Measurements from ENCODE around the gene MT2A.
"Not testable (repeated sequence)": the region's sequence is repeated elsewhere in the genome, so short reads cannot be mapped to it uniquely, and the experiment has no call there.

The MT2A gene

DNA sequence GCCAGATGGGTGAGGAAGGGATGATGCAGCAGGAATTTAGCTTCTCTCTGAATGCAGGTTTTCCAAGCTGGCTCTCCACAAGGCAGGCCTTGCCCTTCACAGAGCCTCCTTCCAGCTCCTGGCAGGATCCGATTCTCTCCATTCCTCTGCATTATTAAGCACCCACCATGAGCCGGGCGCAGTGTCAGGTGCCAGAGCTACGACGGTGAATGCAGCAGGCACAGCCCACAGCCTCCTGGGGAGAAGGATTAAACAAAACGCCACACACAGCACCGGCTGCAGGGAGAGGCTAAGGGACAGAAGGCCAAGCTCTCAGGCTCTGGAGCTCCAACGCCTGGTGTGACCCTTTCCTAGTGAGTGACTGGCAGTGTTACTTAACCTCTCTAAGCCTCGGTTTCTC lies 7.1 kb upstream of the MT2A start:
- DNase-seq: no peak

DNA sequence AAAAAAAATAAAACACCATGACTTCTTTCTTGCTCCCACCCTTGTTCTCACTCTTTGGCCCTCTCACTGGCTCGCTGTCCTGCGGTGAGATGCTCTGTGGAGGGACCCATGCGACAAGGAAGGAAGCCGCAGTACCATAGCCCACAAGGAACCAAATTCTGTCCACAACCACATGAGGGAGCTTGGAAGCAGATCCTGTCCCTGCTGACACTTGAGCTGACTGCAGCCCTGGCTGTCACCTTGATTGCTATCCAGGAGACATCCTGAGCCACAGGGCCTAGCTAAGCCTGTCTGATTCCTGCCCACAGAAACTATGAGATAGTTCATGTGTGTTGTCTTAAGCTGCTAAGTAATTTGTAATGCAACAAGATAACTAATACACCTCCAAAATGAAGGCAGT lies 4.8 kb upstream of the MT2A start:
- peak; percentile 15 to 16 for DNase-seq

DNA sequence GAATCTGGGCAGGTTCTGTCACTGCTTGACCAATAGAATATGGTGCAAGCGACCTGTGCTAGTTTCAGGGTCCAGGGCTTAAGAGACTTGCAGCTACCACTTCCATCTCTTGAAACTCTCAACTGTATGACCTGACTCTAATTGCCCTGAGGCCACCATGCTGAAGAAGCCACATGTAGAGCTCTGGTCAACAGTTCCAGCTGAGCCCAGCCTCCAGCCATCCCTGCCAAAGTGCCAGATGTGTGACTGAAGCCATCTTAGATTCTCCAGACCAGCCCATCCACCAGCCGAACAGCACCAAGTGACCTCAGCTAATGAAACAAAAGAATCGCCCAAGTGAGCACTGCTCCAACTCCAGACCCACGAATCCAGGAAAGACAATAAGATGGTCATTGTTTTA lies 3.4 kb upstream of the MT2A start:
- DNase-seq: no peak

DNA sequence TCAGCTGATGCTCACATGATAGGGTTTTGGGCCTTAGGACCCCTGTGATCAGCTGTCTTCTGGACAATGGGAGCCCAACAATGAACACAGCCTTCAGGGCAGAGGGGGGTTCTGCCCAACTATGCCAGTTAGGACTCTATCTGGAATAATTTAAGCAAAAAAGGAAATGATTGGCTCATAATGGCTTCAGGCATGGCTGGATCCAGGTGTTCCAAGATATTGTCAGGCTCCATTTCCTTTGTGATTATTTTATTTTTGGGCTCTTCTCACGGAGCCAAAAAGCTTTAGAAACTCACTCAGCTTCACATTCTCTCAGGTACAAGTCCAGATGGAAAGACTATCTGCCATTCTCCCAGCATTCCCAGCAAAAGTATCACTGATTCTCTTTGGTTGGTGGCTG lies 2.9 kb upstream of the MT2A start:
- no peak for DNase-seq

DNA sequence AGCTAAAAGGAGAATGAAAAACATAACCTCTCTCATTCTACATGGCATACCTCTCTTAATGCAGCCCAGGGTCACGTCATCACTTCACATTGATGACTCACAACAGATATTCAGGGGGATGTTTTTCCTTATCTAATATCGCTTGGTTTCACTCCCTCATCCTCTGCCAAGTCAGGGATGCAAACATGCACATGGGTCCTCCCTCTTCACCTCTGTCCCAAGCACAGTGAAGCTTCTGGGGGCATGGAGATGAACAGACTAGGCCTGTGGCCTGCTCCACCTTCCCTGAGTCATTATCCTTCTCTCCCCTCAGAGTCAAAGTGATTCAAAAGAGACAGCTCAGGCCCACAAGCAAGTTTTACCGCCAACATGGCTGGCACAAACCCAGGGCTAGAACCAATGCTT lies 2.3 kb upstream of the MT2A start:
- no peak for DNase-seq

DNA sequence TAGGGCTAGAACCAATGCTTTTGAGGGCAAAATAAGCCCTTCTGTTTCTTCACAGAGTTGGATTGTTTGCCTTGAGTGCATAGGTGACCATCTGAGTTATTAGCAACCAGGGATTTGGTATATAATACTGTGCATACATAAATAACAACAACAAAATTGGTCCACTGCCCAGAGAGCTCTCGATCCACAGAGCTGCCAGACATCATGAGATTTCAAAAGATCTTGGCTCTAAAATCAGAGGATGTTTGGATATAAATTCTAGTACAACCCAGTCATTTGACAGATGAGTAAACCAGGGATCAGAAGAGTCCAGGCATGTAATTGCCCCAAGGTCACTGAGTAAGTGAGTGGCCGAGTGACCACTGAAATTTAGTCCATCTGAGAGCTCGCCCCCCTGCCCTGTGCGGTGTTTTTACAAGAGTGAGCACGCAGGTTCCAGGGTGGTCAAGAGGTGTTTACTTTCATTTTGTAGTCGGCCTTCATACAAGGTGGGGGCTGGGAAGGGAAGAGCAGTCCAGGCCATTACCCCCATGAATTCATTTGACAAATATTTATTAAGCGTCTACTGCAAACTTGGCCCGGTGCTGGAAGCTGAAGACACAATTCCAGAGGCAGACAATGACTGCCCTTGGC lies 1.8 kb upstream of the MT2A start:
- DNase-seq: no peak

DNA sequence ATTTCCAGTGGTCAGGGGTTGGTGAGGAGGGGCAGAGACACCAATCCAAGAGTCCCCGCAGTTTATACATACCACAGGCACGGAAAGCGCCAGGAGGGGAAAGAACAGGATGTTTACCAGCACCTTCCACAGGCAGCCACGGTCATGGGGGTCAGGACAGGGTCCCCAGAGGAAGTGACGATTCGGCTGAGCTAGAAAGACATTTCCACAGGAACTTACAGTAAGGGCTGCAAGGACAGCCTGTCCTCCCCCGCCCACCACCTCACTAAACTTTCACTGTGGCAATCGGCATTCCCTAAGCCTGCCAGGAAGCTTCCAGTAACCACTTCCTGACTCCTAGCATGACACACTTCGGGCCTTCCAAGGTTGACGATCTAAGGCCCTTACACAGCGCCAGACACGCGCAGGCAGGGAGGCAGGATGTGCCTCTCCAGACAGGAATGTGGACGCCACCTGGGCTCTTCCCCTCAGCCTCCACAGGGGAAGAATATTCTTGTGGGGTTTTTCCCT lies 1.2 kb upstream of the MT2A start:
- DNase-seq: no peak

DNA sequence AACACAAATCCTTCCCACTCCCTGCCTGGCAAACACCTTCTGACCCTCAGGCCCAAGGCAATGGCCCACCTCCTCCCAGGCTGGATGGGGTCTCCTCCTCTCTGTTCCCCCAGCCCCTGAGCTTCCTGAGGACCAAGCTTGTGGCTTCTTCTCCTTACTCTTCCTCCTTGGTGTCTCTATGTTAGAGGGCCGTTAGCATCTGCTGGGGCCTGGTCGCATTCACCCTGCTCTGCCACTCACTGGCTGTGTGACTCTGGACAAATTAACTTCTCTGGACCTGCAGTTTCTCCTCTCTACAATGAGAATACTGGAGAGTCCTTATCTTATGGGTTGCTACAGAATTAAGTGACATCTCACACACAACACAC lies 725 bp upstream of the MT2A start:
- DNase-seq: no peak

DNA sequence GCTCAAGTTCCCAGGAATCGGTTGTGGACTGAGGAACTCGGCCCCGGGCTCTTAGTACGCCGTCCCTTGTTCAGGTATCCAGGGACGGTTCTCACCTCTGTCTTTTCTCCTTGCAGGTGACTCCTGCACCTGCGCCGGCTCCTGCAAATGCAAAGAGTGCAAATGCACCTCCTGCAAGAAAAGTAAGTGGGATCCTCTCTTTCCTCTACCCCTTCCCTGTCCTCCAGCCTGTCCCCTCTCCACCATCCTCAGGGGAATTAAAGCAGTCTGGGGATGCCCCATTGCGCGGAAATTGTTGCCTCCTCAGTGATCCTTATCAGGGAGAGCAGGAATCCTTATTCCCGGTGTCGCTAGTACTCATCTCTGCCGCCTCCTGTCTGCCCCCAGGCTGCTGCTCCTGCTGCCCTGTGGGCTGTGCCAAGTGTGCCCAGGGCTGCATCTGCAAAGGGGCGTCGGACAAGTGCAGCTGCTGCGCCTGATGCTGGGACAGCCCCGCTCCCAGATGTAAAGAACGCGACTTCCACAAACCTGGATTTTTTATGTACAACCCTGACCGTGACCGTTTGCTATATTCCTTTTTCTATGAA lies 585 bp downstream of the MT2A start:
- DNase-seq: no peak

DNA sequence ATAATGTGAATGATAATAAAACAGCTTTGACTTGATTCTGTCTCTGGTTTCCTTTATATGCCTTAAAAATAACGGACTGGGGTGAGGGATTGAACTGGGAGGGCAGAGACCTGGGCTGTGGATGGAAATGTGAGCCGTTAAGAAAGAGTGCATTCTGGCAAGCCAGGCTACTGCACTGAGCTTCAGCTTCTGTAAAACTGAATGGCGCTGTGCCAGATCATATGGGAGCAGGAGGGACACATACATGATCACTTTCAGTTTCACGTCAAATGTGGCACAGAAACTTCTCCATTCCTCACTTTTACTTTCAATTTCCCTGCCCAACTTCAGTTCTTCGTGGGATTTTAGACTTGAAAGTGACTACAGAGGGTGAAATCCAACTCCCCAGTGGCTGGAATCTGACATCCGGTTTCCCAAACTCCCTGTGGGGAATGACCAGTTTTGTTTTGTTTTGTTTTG lies 1.1 kb downstream of the MT2A start:
- peak in 1 of 2 experiments; percentile 14 for DNase-seq

DNA sequence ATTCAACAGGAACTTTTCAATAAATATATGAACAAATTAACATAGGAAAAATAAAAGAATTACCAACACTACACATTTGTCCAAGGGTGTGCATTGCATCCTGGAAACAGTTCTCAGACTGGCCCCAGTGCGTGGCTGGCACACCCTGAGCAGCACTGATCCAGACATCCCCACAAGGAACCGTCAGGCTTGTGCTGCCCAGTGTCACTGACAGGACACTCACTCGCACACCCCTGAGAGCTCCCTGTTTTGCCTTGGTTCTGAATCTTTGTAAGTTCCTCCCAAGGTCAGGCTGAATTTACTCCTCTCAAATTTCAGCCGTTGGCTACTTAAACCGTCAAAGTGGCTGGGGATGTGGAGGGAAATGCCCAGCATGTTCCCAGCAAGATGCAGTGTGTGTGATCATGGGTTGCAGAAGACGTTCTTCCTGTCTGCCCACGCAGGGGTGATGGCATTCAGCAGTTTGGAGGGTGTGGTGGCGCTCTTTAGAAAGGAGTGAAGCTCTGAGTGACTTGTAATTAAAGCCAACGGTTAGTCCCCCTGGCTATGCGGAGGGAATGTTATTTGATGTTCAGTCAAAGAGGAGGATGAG lies 1.7 kb downstream of the MT2A start:
- no peak for DNase-seq

DNA sequence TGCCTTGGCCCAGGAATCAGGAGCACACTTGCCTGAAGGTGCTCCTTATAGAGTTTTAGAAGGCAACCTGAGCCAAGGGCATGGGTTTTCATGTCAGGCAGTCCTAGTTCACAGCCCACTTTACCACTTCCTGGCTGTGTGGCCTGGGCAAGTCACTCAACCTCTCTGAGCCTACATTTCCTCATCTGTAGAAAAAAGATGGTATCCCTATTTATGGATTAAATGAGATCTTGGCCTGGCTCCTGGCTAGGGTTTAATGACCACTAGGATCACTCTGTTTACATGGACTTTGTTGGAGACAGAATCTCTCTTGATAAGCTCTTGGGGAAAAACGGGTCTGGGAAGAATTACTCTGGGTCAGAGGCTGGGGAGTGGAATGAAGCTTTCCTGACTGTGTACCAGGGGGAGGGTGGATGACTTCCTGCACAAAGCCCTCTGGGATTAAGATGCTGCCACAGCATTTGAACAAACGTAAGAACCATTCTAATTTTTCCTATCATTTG lies 2.3 kb downstream of the MT2A start:
- no peak for DNase-seq

DNA sequence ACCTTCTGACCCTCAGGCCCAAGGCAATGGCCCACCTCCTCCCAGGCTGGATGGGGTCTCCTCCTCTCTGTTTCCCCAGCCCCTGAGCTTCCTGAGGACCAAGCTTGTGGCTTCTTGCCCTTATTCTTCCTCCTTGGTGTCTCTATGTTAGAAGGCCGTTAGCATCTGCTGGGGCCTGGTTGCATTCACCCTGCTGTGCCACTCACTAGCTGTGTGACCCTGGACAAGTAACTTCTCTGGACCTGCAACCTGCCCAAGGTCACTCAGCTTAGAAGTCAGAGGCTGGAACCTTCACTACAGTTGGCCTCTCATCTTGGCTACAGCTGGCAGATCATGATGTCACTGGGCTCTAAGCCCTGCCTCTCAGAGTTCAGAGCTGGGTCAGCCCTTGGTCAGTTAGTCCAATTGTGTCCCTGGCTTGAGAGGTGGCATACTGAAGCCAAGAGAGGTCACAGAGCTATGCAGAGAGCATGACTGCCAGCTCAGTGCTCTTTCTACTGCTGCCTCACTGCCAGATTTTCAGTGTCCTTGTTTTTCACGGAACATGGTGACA lies 3.0 kb downstream of the MT2A start:
- DNase-seq: no peak

DNA sequence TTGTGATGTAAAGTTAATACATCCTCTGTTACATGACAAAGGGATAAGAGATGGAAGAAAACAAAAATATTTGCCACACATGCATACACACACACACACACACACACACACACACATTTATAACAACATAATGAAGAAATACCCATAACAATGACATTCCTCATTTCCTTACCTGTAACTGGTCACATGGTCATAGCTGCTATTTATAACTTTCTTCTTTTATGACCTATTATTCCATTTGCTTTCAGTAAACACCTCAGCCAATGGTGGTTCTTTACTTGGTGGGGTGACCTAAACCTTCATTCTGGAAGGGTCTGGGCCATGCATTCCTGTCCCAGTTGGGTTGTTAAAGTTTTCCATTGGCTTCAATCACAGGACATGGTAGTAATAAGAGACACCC lies 5.3 kb downstream of the MT2A start:
- DNase-seq: no peak

DNA sequence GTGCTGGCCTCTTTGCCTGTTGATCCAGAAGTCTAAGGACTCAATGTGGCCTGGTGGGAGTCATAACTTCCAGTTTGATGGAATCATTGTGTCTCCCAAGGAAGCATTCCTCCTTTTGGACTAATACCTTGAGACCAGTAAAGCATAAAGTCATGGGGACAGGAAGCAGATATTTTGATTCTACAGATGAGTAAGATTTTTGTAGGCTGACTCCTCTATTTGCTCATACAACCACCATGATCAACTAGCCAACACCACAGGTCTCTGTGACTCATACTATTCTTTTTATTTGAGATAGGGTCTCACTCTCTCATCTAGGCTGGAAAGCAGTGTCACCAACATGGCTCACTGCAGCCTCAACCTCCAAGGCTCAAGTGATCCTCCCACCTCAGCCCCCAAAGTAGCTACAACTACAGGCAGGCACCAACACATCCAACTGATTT lies 6.2 kb downstream of the MT2A start:
- DNase-seq: no peak

DNA sequence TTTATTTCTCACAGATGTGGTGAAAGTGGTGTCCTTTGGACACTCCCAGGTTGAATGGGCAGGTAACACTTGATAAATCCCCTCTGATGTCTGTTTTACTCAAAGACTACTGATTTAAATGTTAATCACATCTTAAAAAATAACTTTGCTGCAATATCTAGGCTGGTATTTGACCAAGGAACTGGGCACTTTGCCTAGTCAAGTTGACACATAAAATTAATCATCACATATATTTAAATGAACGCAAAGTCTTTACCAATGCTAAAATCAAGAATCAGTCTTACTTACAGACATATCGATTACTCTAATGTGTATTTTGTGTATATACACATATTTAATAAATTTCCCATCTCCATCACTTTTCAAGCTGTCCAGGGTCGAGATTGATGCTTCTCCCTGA lies 7.0 kb downstream of the MT2A start:
- DNase-seq: no peak

DNA sequence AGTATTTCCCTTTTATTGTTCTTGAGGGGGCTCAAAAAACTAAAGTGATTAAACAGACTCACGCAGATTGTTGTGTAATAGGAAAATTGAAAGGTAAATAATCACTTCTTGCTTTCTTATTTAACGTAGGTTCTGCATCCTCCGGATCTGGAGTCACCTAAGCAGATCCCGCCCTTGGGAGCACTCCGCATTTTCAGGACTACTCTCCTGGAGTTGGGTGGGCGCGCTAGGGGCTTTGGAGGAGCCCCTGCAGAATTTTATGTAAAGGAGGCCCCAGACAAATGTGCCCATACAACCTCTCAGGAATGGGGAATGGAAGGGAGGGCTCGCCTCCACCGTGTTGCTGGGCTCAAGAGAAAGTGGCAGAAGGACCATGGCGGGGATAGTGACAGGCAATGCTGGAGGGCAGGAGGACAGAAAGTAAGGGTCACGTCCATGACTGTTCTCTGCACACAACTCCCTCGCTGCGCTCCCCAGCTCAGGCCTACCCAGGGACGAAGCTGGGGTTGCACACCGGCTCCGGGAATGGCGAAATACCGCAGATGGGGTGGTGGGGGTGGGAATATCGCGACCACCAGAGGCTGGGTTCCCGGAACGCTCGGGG lies 8.3 kb downstream of the MT2A start:
- DNase-seq: no peak

DNA sequence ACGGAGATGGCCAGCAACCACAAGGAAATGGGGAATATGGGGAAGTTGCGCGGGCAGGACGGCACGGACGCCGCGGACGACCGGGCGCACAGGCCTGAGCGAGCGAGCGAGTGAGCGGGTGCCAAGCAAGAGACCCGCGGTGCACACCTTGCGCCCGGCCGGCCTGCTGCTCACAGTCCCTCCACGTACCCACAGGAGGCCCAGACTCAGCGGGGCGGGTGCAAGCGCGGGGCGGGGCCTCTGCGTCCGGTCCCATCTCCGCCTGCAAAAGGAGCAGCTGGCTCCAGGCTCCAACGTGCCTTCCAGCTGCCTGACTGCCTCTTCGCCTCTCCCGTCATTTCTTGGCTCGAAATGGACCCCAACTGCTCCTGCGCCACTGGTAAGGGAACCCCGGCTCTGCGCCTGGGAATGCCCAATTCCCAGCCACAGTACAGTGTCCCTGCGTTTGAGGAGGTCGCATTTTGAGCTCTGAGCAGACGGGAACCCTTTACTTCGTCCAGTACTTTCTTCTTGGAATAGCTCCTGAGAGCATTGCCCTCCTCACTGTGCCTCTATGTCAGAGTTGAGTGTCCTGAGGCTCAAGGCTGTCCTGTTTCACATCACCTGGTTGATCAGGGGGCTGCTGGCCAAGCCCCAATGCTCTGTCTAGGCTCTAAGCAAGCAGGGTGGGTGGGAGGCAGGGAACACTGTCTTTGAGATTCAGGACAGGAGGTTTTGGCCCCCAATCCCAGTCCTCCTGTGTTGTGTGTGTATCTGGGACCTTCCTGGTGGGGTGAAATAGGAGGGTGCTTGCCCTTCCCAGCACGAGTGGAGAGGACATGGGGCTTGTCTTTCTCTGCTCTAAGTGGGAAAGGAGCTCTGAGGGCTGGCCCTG lies 9.1 kb downstream of the MT2A start:
- no peak for DNase-seq

DNA sequence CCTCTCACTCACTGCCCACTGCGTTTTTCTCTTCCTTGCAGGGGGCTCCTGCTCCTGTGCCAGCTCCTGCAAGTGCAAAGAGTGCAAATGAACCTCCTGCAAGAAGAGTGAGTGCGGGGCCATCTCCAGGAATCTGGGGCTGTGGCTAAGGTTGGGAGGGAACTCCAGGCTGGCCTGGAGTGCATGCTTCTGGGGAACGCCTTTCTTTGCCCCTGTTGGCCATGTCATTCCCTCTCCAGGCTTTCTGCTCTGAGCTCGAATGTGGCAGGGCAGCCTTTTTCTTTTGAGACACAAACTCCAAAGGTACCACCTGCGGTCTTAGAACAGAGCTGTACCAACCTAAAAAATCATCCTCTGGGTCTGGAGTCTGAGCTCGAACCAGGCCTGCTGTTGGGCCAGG lies 9.8 kb downstream of the MT2A start:
- no peak for DNase-seq

DNA sequence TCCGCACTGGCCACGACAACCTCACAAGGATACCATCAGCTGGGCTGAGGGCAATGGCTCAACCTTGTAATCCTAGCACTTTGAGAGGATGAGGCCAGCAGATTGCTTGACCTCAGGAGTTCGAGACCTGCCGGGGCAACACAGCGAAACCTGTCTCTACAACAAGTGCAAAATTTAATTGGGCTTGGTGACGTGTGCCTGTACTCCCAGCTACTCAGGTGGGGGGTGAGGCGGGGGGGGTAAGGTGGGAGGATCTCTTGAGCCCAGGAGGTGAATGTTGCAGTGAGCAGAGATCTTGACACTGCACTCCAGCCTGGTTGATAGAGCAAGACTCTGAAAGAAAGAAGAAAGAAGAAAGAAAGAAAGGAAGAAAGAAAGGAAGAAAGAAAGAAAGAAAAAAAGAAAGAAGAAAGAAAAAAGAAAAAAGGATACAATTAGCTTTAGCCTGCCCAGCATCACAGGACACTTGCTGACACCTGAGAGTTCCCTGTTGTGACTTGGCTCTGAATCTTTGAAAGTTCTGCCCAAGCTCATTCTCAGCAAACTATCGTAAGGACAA lies 12.0 kb downstream of the MT2A start:
- DNase-seq: no peak

DNA sequence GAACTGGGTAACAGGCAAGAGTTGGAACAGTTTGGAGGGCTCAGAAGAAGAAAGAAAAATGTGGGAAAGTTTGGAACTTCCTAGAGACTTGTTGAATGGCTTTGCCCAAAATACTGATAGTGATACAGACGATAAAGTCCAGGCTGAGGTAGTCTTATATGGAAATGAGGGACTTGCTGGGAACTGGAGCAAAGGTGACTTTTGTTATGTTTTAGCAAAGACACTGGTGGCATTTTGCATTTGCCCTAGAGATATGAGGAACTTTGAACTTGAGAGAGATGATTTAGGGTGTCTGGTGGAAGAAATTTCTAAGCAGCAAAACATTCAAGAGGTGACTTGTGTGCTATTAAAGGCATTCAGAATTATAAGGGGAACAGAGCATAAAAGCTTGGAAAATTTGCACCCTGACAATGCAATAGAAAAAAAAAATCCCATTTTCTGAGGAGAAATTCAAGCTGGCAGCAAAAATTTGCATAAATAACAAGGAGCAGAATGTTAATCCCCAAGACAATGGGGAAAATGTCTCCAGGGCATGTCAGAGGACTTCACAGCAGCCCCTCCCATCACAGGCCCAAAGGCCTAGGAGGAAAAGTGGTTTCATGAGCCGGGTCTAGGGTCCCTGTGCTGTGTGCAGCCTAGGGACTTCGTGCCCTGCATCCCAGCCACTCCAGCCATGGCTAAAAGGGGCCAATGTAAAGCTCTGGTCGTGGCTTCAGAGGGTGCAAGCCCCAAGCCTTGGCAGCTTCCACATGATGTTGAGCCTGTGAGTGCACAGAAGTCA lies 13.5 kb downstream of the MT2A start:
- not testable (repeated sequence) for DNase-seq
